H1 (cell line): ENCODE results near the gene CRIP1. TPM values are rescaled to one million over a fixed set of nuclear protein-coding genes. Genes with fewer than 3 reads are reported as not detected.

Experiments used
- CTCF ChIA-PET: fragments of 300-600 bp; sonication (Branson Sonifier 250); formaldehyde crosslinking; loops from one replicate; lab custom pipeline; 2021; ENCODE audit not compliant: partially characterized antibody; lab: Charles Lee
- POLR2A ChIA-PET: fragments of 300-600 bp; sonication (Branson Sonifier 250); formaldehyde crosslinking; loops from one replicate; lab custom pipeline; 2021; ENCODE audit warnings: inconsistent platforms; ENCODE audit not compliant: partially characterized antibody; lab: Charles Lee
- DNase-seq, 2 experiments: peaks; one replicate each; pipeline versions ENCODE4 v3.0.0 to v3.0.0-alpha.2; 2010 to 2022; ENCODE audit warnings: low spot score in 2 of 2, low read depth in 1 of 2, mixed read lengths in 1 of 2
- FAIRE-seq: peaks from 2 replicates; lab custom pipeline; 2011; peaks lifted over from hg19 to GRCh38; lab: Jason Lieb, UNC
- H2AFZ ChIP-seq: 2 replicates; pipeline ENCODE4 v1.8.1; 2012; ENCODE audit warnings: low read length, inconsistent platforms
- H2AK5ac ChIP-seq: 2 replicates; pipeline ENCODE4 v1.6.1; 2013; ENCODE audit warnings: low read depth, low read length
- H2BK120ac ChIP-seq: replicated peaks from 2 replicates; pipeline ENCODE3; 2013; ENCODE audit warnings: low read depth, low read length, inconsistent platforms
- H2BK12ac ChIP-seq: 2 replicates; pipeline ENCODE4 v1.6.1; 2013; ENCODE audit warnings: low read depth, low read length
- H2BK15ac ChIP-seq: 2 replicates; pipeline ENCODE4 v1.6.1; 2013; ENCODE audit warnings: low read length
- H2BK20ac ChIP-seq: 2 replicates; pipeline ENCODE4 v1.6.1; 2013; ENCODE audit warnings: low read length
- H2BK5ac ChIP-seq: 2 replicates; pipeline ENCODE4 v1.6.1; 2013; ENCODE audit warnings: low read depth, low read length
- H3K14ac ChIP-seq: 2 replicates; pipeline ENCODE4 v1.6.1; 2013; ENCODE audit warnings: inconsistent platforms; ENCODE audit not compliant: insufficient read length
- H3K18ac ChIP-seq: 2 replicates; pipeline ENCODE4 v1.6.1; 2013; ENCODE audit warnings: low read length; ENCODE audit errors: extremely low read depth
- H3K23ac ChIP-seq: 2 replicates; pipeline ENCODE4 v1.6.1; 2013; ENCODE audit warnings: inconsistent platforms; ENCODE audit not compliant: insufficient read length
- H3K23me2 ChIP-seq: 2 replicates; pipeline ENCODE4 v1.6.1; 2013; ENCODE audit warnings: low read depth, low read length
- H3K27ac ChIP-seq: 2 replicates; pipeline ENCODE4 v1.6.1; 2011; ENCODE audit warnings: low read depth, low read length, inconsistent platforms
- H3K27me3 ChIP-seq, 4 experiments: replicated peaks in 1 of 4; 1 replicate in 1 of 4; 2 replicates in 3 of 4; pipeline versions ENCODE4 v1.6.1 to v1.8.1; 2011 to 2013; ENCODE audit warnings: low read length in 3 of 4, mild to moderate bottlenecking in 3 of 4, inconsistent platforms in 2 of 4, mixed read lengths in 2 of 4, moderate library complexity in 1 of 4; ENCODE audit not compliant: control insufficient read depth in 3 of 4, insufficient read depth in 3 of 4; ENCODE audit errors: extremely low read depth in 1 of 4
- H3K36me3 ChIP-seq, 4 experiments: 2 replicates each; pipeline versions ENCODE4 v1.6.1 to v1.8.1; 2011 to 2013; ENCODE audit warnings: mild to moderate bottlenecking in 4 of 4, low read length in 3 of 4, moderate library complexity in 2 of 4, control low read depth in 1 of 4, inconsistent platforms in 1 of 4; ENCODE audit not compliant: insufficient read depth in 4 of 4, control insufficient read depth in 2 of 4
- H3K4ac ChIP-seq: replicated peaks from 2 replicates; pipeline ENCODE3; 2013; ENCODE audit warnings: low read length, low read depth, mixed read lengths, inconsistent platforms; ENCODE audit not compliant: insufficient read length
- H3K4me1 ChIP-seq, 4 experiments: replicated peaks in 1 of 4; 1 replicate in 1 of 4; 2 replicates in 3 of 4; pipeline versions ENCODE4 v1.6.1 to v1.8.1; 2011 to 2013; ENCODE audit warnings: low read length in 3 of 4, inconsistent platforms in 2 of 4, mixed read lengths in 1 of 4; ENCODE audit not compliant: insufficient read depth in 4 of 4, control insufficient read depth in 3 of 4
- H3K4me2 ChIP-seq, 2 experiments: 2 replicates each; pipeline versions ENCODE4 v1.6.1 to v1.8.1; 2011 to 2013; ENCODE audit warnings: low read depth in 2 of 2, low read length in 2 of 2, control low read depth in 1 of 2, inconsistent platforms in 1 of 2, mild to moderate bottlenecking in 1 of 2; ENCODE audit not compliant: insufficient read depth in 1 of 2
- H3K4me3 ChIP-seq, 4 experiments: fragments of 200-600, 300-600 bp in 1 of 4; sonication (generic), shearing (Covaris generic), sonication (Bioruptor Twin) in 1 of 4; 2 replicates each; pipeline versions ENCODE4 v1.5.1 to v1.8.1; 2011 to 2016; ENCODE audit warnings: low read length in 4 of 4, low read depth in 3 of 4, control low read depth in 2 of 4, inconsistent platforms in 2 of 4, mild to moderate bottlenecking in 2 of 4, mixed read lengths in 1 of 4, moderate library complexity in 1 of 4; ENCODE audit not compliant: insufficient read depth in 2 of 4; ENCODE audit errors: extremely low read depth in 1 of 4
- H3K56ac ChIP-seq: replicated peaks from 2 replicates; pipeline ENCODE3; 2013; ENCODE audit warnings: low read depth, mild to moderate bottlenecking, mixed read lengths, low read length, inconsistent platforms; ENCODE audit not compliant: insufficient read length
- H3K79me1 ChIP-seq: 2 replicates; pipeline ENCODE4 v1.6.1; 2013; ENCODE audit warnings: low read depth, low read length, control low read depth
- H3K79me2 ChIP-seq, 2 experiments: 2 replicates each; pipeline versions ENCODE4 v1.6.1 to v1.8.1; 2012 to 2013; ENCODE audit warnings: low read length in 2 of 2, mild to moderate bottlenecking in 2 of 2, inconsistent platforms in 1 of 2; ENCODE audit not compliant: insufficient read depth in 2 of 2, control insufficient read depth in 1 of 2
- H3K9ac ChIP-seq, 4 experiments: replicated peaks in 1 of 4; 1 replicate in 1 of 4; 2 replicates in 3 of 4; pipeline versions ENCODE4 v1.6.1 to v1.8.1; 2011 to 2013; ENCODE audit warnings: low read depth in 3 of 4, low read length in 3 of 4, control low read depth in 2 of 4, mild to moderate bottlenecking in 2 of 4, moderate library complexity in 2 of 4, inconsistent platforms in 1 of 4; ENCODE audit errors: extremely low read depth in 1 of 4
- H3K9me3 ChIP-seq, 2 experiments: 2 replicates each; pipeline versions ENCODE4 v1.6.1 to v1.8.1; 2012 to 2013; ENCODE audit warnings: mild to moderate bottlenecking in 2 of 2, moderate library complexity in 2 of 2, control low read depth in 1 of 2, inconsistent platforms in 1 of 2, low read depth in 1 of 2, low read length in 1 of 2, mixed read lengths in 1 of 2; ENCODE audit not compliant: insufficient read depth in 2 of 2
- H4K20me1 ChIP-seq, 2 experiments: replicated peaks in 1 of 2; 2 replicates each; pipeline versions ENCODE3 to v1.8.1; 2011 to 2013; ENCODE audit warnings: inconsistent platforms in 2 of 2, low read length in 2 of 2, mild to moderate bottlenecking in 1 of 2; ENCODE audit not compliant: insufficient read depth in 2 of 2, control insufficient read depth in 1 of 2
- H4K5ac ChIP-seq: 2 replicates; pipeline ENCODE4 v1.6.1; 2013; ENCODE audit warnings: low read length, low read depth, mixed read lengths, inconsistent platforms; ENCODE audit not compliant: insufficient read length
- H4K8ac ChIP-seq: 2 replicates; pipeline ENCODE4 v1.8.0; 2013; ENCODE audit warnings: mild to moderate bottlenecking, moderate library complexity, low read length, inconsistent platforms; ENCODE audit not compliant: insufficient read depth; ENCODE audit errors: extremely low read depth
- H4K91ac ChIP-seq: replicated peaks from 2 replicates; pipeline ENCODE3; 2013; ENCODE audit warnings: low read length, mixed read lengths, inconsistent platforms; ENCODE audit not compliant: insufficient read length
- CEBPB ChIP-seq: IDR thresholded peaks from 2 replicates; pipeline ENCODE4 v1.6.1; 2012; ENCODE audit warnings: low read depth, low read length
- CHD2 ChIP-seq: IDR thresholded peaks from 2 replicates; pipeline ENCODE4 v1.6.1; 2012; ENCODE audit warnings: low read length, improper control_type of control experiment
- EGR1 ChIP-seq: IDR thresholded peaks from 2 replicates; pipeline ENCODE4 v1.6.1; 2011; ENCODE audit warnings: low read depth, low read length, borderline replicate concordance
- GTF2F1 ChIP-seq: IDR thresholded peaks from 2 replicates; pipeline ENCODE4 v1.6.1; 2012; ENCODE audit warnings: low read depth, low read length, improper control_type of control experiment, borderline replicate concordance
- HDAC6 ChIP-seq: IDR thresholded peaks from one replicate; pipeline ENCODE4 v1.7.1; 2012; ENCODE audit warnings: low read depth, mild to moderate bottlenecking, inconsistent platforms, low read length, moderate library complexity
- KDM4A ChIP-seq: IDR thresholded peaks from one replicate; pipeline ENCODE4 v1.7.1; 2012; ENCODE audit warnings: low read depth, mild to moderate bottlenecking, moderate library complexity, low read length, inconsistent platforms; ENCODE audit not compliant: severe bottlenecking
- KDM5A ChIP-seq: fragments of 200-600 bp; IDR thresholded peaks from 2 replicates; pipeline ENCODE4 v1.7.1; 2012; ENCODE audit warnings: mild to moderate bottlenecking, low read length, inconsistent platforms, mixed read lengths
- POLR2A ChIP-seq, 2 experiments: IDR thresholded peaks; 1 replicate in 1 of 2; 2 replicates in 1 of 2; pipeline ENCODE4 v1.6.1; 2011; ENCODE audit warnings: low read depth in 2 of 2, low read length in 2 of 2, mild to moderate bottlenecking in 2 of 2; ENCODE audit errors: control extremely low read depth in 1 of 2
- RXRA ChIP-seq: IDR thresholded peaks from 2 replicates; pipeline ENCODE4 v1.6.1; 2011; ENCODE audit warnings: low read depth, mild to moderate bottlenecking, low read length, moderate library complexity; ENCODE audit not compliant: insufficient read depth
- TBP ChIP-seq: IDR thresholded peaks from 2 replicates; pipeline ENCODE4 v1.6.1; 2011; ENCODE audit warnings: low read depth, low read length, improper control_type of control experiment
- TEAD4 ChIP-seq: IDR thresholded peaks from 2 replicates; pipeline ENCODE4 v1.6.1; 2012; ENCODE audit warnings: low read depth, low read length, inconsistent platforms, mixed read lengths
- WGBS, 2 experiments: shearing (Covaris generic) in 1 of 2; methylation state at CpG; one replicate each; pipeline versions ENCODE4 v1.1.6 to v1.1.7; 2013 to 2015; ENCODE audit warnings: low lambda C conversion rate in 2 of 2, mixed read lengths in 2 of 2, inconsistent platforms in 1 of 2, low coverage in 1 of 2, missing lambda C conversion rate in 1 of 2; ENCODE audit not compliant: insufficient replicate concordance in 2 of 2, insufficient coverage in 1 of 2, insufficient read length in 1 of 2; ENCODE audit errors: extremely low coverage in 1 of 2, missing lambda C conversion rate in 1 of 2; 5-methylcytosine and 5-hydroxymethylcytosine counted together
- polyA plus RNA-seq, 7 experiments: library from polyadenylated mRNA; depleted of rRNA in 3 of 7; stranded (reverse) in 5 of 7; unstranded in 2 of 7; fragments of >200 nt in 5 of 7; fragments of 200-250 nt in 2 of 7; gene quantifications; 1 replicate in 5 of 7; 2 replicates in 1 of 7; 4 replicates in 1 of 7; pipeline versions ENCODE4 v1.2.1 to v1.2.3, GENCODE V29; 2011 to 2013; ENCODE audit warnings: missing spikeins in 2 of 7, mixed read lengths in 2 of 7
- total RNA-seq: library from RNA; stranded (reverse); fragmentation: NEBNext Ultra II Directional; extraction: Animal tissue kit (Norgen Biotek cat#: 25700); gene quantifications from 2 replicates; pipeline ENCODE4 v1.2.1, GENCODE V29; 2021
- TF ChIP-seq, protein P1 (sequence below): IDR thresholded peaks from 2 replicates; pipeline ENCODE4 v1.6.1; 2012; ENCODE audit warnings: inconsistent platforms
- TF ChIP-seq, protein P2 (sequence below): IDR thresholded peaks from 2 replicates; pipeline ENCODE4 v1.6.1; 2012; ENCODE audit warnings: inconsistent platforms

Gene CRIP1
- total and polyA plus RNA-seq, 2 of the 8 experiments (the other 6 are each of a cell fraction or from before 2014, with no cell fraction given) = 1.2 to 2.2 TPM

DNA sequence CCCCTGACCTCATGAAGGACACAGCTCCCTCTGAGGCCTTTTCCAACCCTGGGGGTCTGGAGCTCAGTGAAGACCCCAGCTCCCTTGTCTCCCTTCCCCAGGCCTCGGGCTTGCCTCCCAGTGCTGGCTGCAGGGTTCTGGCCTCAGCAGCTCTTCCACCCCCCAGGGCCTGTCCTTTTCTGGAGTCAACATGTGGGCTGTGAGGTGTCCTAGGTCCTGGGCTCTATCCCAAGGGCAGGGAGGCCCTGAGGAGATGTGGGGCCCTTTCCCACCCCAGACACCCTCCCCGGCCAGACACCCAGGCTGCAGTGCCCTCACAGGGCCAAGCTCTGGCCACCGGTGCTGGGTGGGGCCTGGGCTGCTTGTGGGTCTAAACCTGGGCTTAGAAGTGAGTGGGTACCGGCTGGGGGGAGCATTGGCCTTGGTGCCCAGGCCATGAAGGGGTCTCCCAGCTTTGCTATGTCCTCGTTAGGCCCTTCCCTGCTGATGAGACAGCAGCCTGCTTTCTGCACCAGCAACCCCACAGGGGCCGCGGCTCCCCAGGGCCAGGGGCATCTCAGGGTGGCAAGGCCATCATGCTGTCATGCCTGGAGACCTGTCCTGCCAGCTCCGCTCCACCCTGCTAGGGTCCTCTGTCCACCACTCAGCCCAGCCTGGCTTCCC, 14.7 kb upstream of the CRIP1 start:
- H3K79me1 ChIP-seq = no peaks in the 10 kb centered on the region
- no peaks in the 10 kb centered on the region for H3K9me3 ChIP-seq
- H4K8ac ChIP-seq = no peak overlapping the region; the same call in 1 of the 2 replicates
- peaks cover 14% of the 10 kb centered on the region; the same call in 1 of the 2 replicates for H3K23me2 ChIP-seq
- no peak overlapping the region for H3K4me2 ChIP-seq
- H3K14ac ChIP-seq = no peak overlapping the region
- 0 out of 2 replicates have a peak overlapping the region, but pooled peaks have one; percentile 35 for H2BK5ac ChIP-seq
- peaks cover 9 to 34% of the 10 kb centered on the region in 2 experiments for H4K20me1 ChIP-seq
- ChIA-PET CTCF (interaction anchor here (0.6 to 5.3 kb wide), 28 partner anchors 10 to 1752 kb away, joined by 3 to 70 read pairs (median 4); partner anchors contain the start of gene CRIP1), POLR2A (interaction anchor here (0.9 to 2.1 kb wide), 6 partner anchors 9 to 57 kb away, joined by 3 to 6 read pairs (median 4); no protein-coding TSS in a partner anchor)
- H3K27ac ChIP-seq = no peak overlapping the region
- H3K18ac ChIP-seq = no peak overlapping the region
- peaks cover 0 to 29% (median 18%) of the 10 kb centered on the region in 4 experiments; a peak in 6 of 7 replicates for H3K4me1 ChIP-seq
- no peak overlapping the region for H3K56ac ChIP-seq
- WGBS, 2 experiments = 85% methylated on average over 8 of the region's 8 CpGs; no CpG with 5 or more reads in 1 of the 2 experiments
- H4K91ac ChIP-seq = no peak overlapping the region
- H3K4me3 ChIP-seq = no peak overlapping the region
- H2AFZ ChIP-seq = no peak overlapping the region
- no peak overlapping the region for H2BK12ac ChIP-seq
- no peak overlapping the region for H3K4ac ChIP-seq
- no peak overlapping the region for H3K23ac ChIP-seq
- no peaks in the 10 kb centered on the region for H3K79me2 ChIP-seq
- no peak overlapping the region for H2BK15ac ChIP-seq
- H3K27me3 ChIP-seq = peaks cover 20 to 29% (median 23%) of the 10 kb centered on the region in 4 experiments; a peak in 6 of 7 replicates
- no peak overlapping the region for H3K9ac ChIP-seq
- H2BK20ac ChIP-seq = no peak overlapping the region
- no peak overlapping the region for H2BK120ac ChIP-seq
- FAIRE-seq = no peak
- DNase-seq = no peak
- peaks cover 0 to 24% (median 3%) of the 10 kb centered on the region in 4 experiments; a peak in 5 of 8 replicates for H3K36me3 ChIP-seq
- no peak overlapping the region for H2AK5ac ChIP-seq
- no peak overlapping the region for H4K5ac ChIP-seq
- TF ChIP-seq KDM4A (no peak), CHD2 (no peak), HDAC6 (no peak), TBP (no peak), RXRA (no peak), TEAD4 (no peak), GTF2F1 (no peak), POLR2A (IDR thresholded peaks at IDR 0.05; ENCODE audit: control extremely low read depth in 1 of 2, low read depth in 2 of 2, low read length in 2 of 2) (no peak), CEBPB (no peak), KDM5A (no peak), EGR1 (no peak)
- TF ChIP-seq, protein P1, sequence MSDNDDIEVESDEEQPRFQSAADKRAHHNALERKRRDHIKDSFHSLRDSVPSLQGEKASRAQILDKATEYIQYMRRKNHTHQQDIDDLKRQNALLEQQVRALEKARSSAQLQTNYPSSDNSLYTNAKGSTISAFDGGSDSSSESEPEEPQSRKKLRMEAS = no peak
- TF ChIP-seq, protein P2, sequence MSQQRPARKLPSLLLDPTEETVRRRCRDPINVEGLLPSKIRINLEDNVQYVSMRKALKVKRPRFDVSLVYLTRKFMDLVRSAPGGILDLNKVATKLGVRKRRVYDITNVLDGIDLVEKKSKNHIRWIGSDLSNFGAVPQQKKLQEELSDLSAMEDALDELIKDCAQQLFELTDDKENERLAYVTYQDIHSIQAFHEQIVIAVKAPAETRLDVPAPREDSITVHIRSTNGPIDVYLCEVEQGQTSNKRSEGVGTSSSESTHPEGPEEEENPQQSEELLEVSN = no peak
